ENCODE measurements around the gene DYNLT2.

DYNLT2 gene, protein sequence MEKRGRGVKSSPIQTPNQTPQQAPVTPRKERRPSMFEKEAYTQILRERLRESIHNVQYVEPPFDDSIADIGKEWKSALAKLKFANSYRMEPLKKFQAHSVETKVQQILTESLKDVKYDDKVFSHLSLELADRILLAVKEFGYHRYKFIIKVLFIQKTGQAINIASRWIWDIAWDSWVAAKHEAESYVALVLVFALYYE

DNA sequence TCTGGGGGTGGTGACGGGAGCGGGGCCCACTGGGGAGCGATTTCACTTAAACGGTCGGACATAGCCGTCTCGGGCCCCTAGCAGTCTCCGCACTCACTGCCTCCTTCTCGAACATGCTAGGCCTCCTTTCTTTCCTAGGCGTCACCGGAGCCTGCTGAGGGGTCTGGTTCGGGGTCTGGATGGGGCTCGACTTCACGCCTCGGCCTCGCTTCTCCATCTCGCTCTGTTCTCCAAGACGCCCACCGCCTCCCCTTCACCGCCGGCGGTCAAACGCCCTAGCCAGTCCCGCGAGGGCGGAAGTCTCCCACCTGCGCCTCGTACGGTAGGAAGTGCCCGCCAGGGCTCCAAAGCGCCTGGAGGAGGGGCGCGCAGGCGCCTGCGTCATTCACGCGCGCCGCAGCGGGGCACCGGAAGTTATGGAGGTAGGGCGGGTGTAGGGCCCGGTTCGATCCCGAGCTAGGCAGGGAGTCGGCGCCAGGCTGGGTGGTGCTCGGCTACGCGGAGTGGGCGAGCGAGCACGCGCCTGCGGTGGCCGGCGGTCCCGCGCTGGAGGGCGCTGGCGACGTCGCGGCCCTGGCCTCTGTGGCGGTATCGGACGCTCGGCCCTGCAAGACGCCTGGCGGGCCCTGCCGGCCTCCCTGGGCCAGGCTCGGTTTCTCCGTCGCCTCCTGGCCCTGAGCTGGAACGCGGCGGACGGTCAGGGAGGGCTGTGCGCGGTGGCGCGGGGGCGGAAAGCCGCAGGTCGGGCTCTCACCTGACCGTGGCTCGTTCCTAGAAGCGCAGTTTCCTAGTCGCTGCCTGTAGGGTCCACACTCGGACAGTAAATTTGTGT lies at the start of gene DYNLT2, which contains the start of gene ERMARD:
DYNLT2 (minus strand) TSS at position 331 of the 832 bp plus-strand sequence; CDS start at position 217, 114 bp downstream.
ERMARD (plus strand) TSS at position 381 of the 832 bp plus-strand sequence; CDS start at position 417, 36 bp downstream.
- DNase-seq (ENCODE audit: low read depth) = peak; percentile 65

DNA sequence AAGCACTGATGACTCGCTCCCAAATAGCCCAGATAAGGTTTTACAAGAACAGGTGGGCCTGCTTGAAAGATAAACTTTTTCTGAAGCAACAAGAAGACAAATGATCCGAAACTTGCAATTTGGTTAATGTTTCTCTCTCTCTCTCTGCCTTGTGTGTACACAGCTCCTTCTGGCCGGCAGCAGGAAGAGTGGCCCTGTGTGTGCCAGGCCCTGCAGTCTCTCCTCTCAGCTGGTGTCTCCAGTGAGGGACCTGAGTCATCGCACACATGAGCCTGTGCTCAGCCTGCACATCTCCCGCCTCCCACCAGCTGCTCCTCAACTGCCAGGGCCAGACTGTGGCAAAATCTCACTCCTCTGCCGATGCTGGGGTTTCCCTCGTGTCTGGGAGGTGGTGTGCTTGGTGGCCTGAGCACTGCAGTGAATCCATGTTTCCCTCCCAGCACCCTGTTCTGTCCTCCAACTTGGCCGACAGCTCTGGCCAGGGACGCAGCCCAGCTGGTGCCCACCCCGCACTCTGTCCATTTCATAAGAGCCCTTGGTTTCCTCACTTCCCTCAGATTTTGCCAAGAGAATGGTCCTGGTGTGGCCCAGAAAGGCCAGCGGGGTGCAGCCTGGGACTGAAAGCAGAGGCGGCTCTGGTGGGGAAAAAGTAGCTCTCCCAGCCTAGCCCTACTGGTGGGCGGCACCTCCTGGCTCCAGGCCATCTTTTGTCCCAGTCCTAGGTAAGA lies 49.5 kb upstream of the DYNLT2 start:
- DNase-seq (ENCODE audit: low read depth) = peak; percentile 18

DNA sequence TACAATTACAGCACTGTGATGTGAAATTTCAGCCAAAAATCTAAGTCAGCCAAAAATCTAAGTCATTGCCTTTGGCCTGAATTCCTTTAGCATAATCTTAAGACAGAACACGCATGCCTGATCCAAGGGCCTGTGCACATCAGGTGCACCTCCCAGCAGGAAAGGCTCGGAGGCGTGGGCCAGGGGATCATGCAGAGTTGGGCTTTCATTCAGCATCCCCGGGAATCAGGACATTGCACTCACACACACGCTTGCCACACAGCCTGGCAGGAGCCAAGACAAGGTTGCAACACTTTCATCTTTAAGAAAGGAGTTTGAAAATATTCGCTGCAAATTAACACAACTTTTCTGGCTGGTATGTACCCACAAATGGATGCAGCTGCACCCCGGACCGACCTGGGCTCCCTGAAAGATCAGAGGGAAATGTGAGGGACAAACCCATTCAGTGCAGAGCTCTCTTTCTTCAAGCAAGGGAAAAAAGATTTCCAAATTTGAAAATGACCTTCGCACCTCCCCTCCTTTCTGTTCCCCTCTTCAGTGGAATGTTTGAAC lies 48.8 kb upstream of the DYNLT2 start:
- no peak for DNase-seq (ENCODE audit: low read depth)

GRCh38 chr6:169799474-169799926 lies 48.1 kb upstream of the DYNLT2 start:
- DNase-seq (ENCODE audit: low read depth) = no peak

- DNase-seq (ENCODE audit: low read depth) = no peak
Measured at GRCh38 chr6:169798764-169799473, 47.5 kb upstream of the DYNLT2 start.

DNA sequence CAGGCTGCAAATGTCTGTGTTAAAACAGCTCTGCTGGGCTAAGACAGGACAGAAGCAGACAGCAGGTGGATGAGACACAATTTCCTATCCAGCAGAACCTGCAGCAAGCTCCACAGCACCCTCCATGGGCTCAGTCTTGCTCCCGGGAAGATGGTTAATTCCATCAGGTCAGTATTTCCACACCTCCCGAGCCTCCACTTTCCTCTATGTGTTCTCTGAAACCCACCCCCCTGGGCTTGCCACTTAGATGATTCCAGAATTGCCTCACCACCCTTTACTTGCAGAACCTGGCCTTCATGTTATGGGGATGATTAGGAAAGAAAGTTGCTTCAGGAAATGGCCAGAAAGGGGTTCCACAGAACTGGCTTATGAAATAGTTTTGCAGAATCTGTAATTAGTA lies 43.8 kb upstream of the DYNLT2 start:
- DNase-seq (ENCODE audit: low read depth) = no peak

- no peak for DNase-seq (ENCODE audit: low read depth)
Measured at GRCh38 chr6:169794317-169795055, 43.1 kb upstream of the DYNLT2 start.

- DNase-seq (ENCODE audit: low read depth) = no peak
Measured at GRCh38 chr6:169793408-169793807, 42.0 kb upstream of the DYNLT2 start.

DNA sequence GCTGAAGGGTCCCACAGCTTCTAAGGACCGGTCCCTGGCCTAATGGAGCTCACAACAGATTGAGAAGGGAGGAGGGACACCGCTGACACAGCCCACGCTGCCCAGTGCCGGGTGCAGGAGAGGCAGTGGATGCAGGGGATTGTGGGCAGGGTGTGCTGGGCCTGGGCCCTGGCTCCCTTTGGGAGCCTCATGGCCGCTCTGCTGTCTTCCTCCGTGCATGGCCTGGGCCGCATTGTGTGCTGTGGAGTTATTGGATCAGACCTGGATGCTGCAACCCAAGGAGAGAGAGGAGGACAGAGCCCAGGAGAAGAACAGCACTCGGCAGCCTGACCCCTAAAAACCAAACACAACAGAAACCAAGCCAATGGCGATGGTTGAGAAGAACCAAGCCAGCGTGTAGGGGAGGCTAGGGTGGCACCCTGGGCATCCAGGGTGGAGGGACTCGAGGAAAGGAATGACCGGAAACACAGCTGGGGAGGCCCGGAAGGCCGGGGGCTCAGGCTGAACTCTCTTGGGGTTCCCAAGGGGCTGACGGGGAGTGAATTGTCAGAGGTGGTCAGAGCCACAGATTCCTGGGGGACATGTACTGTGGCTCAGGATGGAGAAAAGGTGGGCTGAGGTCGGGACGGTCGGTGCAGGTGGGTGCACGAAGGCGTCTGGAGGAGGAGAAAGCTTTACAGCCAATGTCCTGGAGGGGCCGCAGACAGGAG lies 41.1 kb upstream of the DYNLT2 start:
- DNase-seq (ENCODE audit: low read depth) = no peak

DNA sequence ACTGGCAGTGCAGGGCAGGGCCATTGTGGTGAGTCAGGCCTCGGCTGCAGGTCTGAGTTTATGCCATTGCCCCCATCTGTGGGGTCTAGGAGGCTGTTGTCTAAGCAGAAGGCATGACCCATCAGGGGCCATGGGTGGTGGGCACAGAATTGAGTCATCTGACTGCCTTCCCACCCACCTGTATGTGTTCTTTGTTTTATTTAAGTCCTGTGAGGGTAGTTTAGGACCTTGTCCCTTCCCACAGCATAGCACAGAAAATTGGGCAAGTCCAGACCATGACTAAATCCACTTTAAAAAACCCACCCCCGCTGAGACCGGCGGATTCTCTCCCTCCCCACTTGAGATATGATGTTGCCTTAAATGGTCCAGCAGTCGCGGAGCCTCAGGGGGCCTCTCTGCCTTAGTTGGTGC lies 40.4 kb upstream of the DYNLT2 start:
- no peak for DNase-seq (ENCODE audit: low read depth)

DNA sequence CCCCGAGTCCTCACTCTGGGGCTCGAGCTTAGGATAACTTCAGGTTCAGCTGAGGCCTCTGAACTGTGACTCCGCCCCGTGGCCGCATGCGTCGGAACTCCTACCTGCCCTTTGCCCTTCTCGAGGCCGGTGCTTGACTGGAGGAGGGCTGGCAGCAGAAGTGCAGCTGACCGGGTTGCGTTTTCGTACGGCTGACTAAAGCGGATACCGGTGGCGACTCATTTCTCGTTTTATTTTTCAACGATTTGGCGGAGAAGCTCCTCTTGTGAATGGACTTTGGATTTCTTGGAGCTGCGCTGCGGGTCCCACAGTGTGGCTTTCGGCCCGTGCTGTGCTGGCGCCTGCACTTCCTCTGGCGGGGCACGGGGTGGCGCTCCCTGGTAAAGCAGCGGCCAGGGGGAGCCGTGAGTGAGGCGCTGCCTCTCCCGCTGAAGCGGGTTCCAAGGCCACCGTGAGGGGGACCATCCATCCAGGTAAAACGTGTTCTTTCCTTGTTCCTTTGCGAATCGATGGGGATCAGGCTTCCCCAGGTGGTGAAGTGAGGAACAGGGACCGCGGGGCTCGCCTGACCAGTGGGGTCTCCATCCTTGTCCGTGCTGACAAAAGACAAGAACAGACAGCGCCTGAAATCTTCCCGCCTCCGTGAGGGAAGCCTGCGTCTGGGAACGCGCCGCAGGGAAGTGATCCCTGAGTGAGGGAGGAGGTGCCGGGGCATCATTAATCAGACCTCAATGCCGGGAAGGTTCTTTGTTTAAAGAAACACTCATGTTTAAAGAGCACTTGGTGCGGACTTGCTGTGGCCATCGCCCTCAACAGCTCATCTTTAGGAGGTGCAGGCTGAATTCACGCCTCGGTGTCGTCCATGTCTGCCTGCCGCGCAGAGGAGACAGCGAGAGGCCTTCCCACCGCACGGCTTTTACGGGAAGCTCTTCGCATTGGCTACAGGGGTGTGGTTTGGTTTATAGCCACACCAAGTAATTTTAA lies 38.9 kb upstream of the DYNLT2 start:
- DNase-seq (ENCODE audit: low read depth) = peak; percentile 23

DNA sequence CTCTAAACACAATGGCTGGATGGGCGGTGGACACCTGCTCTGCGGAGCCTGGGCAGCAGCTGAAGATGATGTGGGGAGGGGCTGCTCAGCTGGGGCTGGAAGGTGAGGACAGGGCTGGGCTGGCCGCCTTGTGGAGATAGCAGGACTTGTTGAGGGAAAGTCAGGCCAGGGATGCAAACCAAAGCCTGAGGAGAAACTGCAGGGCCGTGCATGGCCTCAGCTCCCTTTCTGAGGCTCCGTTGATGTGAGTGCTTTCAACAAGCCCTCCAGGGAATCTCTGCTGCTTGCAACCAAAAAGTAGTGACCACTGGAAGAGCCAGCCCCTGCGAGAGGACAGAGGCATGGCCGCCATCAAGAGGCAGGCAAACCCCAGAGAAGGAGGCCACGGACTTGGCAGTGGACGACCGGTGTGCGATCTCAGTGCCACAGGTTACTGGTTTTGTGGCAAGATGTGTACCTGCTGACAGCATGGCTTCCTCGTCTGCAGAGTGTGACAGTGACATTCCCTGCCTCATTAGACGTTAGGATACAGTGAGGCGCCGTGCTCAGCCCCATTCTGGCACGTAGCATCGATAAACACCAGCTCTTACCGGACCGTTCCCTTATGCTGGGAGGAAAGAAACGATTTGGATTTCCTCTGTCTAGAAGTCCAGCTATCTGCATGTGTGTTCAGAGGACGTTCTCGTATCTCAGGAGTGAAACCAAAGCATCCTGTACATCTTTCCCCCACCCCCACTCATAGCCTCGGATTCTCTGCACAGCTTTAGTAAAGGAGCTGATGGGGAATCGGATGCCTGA lies 38.0 kb upstream of the DYNLT2 start:
- DNase-seq (ENCODE audit: low read depth) = no peak

GRCh38 chr6:169788809-169789145 lies 37.4 kb upstream of the DYNLT2 start:
- no peak for DNase-seq (ENCODE audit: low read depth)

DNA sequence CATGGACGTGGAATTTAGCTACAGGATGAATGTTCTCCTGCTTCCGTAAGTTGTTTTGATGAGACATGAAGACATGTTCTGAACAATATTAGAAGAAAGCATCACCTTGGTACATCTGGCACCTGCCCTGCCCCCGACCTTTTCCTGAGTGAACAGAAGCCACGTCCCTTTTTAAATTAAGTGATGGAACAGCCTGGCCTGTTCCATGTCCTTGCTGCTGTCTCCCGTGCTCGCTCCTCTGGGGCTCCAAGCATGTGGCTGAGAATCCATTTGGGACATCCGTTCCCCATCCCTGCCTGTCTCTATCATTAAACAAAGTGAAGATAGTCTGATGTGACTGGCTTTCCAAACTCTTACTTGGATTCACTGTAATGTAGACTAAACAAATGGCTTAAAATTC lies 36.4 kb upstream of the DYNLT2 start:
- no peak for DNase-seq (ENCODE audit: low read depth)

- DNase-seq (ENCODE audit: low read depth) = no peak
Measured at GRCh38 chr6:169786349-169786748, 35.0 kb upstream of the DYNLT2 start.

- DNase-seq (ENCODE audit: low read depth) = no peak
Measured at GRCh38 chr6:169785566-169785965, 34.2 kb upstream of the DYNLT2 start.

- DNase-seq (ENCODE audit: low read depth) = no peak
Measured at GRCh38 chr6:169784821-169785340, 33.5 kb upstream of the DYNLT2 start.

Data from GM04503 (cell line).